ENCODE measurements around the gene DPM2.

DNA sequence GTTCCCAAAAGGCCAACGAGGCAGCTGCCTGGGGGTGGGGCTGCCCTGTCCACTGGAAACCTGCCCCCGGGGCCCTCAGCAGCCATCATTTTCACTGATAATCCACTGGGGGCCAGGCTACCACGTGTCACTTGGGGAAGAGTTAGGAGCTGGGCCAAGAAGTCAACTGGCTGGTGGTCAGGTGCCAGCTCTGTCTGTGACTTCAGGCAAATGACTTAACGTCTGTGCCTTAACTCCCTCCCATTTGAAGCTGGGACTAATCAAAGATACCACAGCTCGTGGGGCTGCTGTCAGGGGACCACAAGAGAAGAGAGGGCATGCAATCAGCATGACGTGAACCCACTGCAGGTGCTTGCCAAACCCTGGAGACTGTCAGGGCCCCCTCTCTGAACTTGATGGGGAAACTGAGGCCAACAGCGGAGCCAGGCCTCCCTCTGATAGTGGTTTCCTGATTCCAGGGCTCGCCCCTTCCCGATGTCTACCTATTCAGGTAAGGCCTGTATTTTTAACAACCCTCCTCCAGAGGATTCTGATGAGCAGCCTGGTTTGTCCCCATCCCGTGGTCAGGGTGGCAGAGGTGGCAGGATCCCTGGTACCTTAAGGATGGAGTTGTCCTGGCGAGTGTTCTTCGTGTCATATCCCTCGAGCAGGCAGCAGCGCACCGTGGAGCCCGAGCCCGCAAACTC, 12.3 kb upstream of the DPM2 start:
- TF ChIP-seq POLR2A (IDR thresholded peaks at IDR 0.05; ENCODE audit: low read depth) (no peak), POLR2AphosphoS5 (IDR thresholded peaks at IDR 0.05) (no peak), EP300 (IDR thresholded peaks at IDR 0.05) (no peak)
- TF ChIP-seq, protein P1, sequence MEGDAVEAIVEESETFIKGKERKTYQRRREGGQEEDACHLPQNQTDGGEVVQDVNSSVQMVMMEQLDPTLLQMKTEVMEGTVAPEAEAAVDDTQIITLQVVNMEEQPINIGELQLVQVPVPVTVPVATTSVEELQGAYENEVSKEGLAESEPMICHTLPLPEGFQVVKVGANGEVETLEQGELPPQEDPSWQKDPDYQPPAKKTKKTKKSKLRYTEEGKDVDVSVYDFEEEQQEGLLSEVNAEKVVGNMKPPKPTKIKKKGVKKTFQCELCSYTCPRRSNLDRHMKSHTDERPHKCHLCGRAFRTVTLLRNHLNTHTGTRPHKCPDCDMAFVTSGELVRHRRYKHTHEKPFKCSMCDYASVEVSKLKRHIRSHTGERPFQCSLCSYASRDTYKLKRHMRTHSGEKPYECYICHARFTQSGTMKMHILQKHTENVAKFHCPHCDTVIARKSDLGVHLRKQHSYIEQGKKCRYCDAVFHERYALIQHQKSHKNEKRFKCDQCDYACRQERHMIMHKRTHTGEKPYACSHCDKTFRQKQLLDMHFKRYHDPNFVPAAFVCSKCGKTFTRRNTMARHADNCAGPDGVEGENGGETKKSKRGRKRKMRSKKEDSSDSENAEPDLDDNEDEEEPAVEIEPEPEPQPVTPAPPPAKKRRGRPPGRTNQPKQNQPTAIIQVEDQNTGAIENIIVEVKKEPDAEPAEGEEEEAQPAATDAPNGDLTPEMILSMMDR (IDR thresholded peaks at IDR 0.05) = no peak
